GM12878 (cell line): Measurements from ENCODE around the gene ASAP3. TPM values are rescaled to one million over a fixed set of nuclear protein-coding genes. Genes with fewer than 3 reads are reported as not detected.

Source experiments
- ATAC-seq: fragments of 200-7000 bp; cut with Tn5 transposase; 3 replicates; pipeline ENCODE4 v1.9.1; 2020; ENCODE audit warnings: mild to moderate bottlenecking, moderate library complexity
- BruUV-seq: library from RNA; stranded (reverse); fragments of 400-500 nt; replicated peaks from 2 replicates; lab custom pipeline; 2021; lab: Mats Ljungman, UMichigan
- CTCF ChIA-PET: fragments of 300-600 bp; sonication (Branson Sonifier 250); formaldehyde crosslinking; extraction: SDS; loops from one replicate; lab custom pipeline; 2021; ENCODE audit warnings: inconsistent platforms; lab: Yijun Ruan, JAX
- POLR2A ChIA-PET: fragments of 350-600 bp; formaldehyde crosslinking; extraction: SDS; loops from one replicate; lab custom pipeline; 2021; ENCODE audit warnings: inconsistent platforms; lab: Charles Lee
- RAD21 ChIA-PET: fragments of 300-600 bp; sonication (Branson Sonifier 250); formaldehyde crosslinking; loops from one replicate; lab custom pipeline; 2023; ENCODE audit warnings: antibody characterized with exemption; ENCODE audit not compliant: unreplicated experiment; lab: Charles Lee
- SMC1A ChIA-PET: fragments of 300-600 bp; sonication (Branson Sonifier 250); formaldehyde crosslinking; loops from one replicate; lab custom pipeline; 2023; ENCODE audit not compliant: unreplicated experiment, uncharacterized antibody; lab: Charles Lee
- DNase-seq: peaks from one replicate; pipeline ENCODE4 v3.0.0-alpha.2; 2011; ENCODE audit warnings: low read depth, low spot score
- FAIRE-seq: peaks from 3 replicates; lab custom pipeline; 2011; peaks lifted over from hg19 to GRCh38; lab: Jason Lieb, UNC
- H2AFZ ChIP-seq: 2 replicates; pipeline ENCODE4 v1.6.0; 2011; ENCODE audit warnings: low read depth, low read length, control low read depth; ENCODE audit not compliant: control insufficient read depth
- H3K27ac ChIP-seq: 2 replicates; pipeline ENCODE4 v1.5.1; 2011; ENCODE audit warnings: control low read depth; ENCODE audit not compliant: control insufficient read depth, insufficient read depth
- H3K27me3 ChIP-seq, 2 experiments: replicated peaks in 1 of 2; 2 replicates each; pipeline versions ENCODE4 v1.6.0 to v1.6.1; 2011; ENCODE audit warnings: low read length in 1 of 2; ENCODE audit not compliant: control insufficient read depth in 2 of 2, insufficient read depth in 2 of 2
- H3K36me3 ChIP-seq, 2 experiments: 2 replicates each; pipeline ENCODE4 v1.5.1; 2011; ENCODE audit warnings: low read length in 1 of 2; ENCODE audit not compliant: control insufficient read depth in 2 of 2, insufficient read depth in 2 of 2
- H3K4me1 ChIP-seq: 2 replicates; pipeline ENCODE4 v1.6.1; 2011; ENCODE audit warnings: mild to moderate bottlenecking, low read length, moderate library complexity, mixed read lengths; ENCODE audit not compliant: control insufficient read depth, insufficient read depth
- H3K4me2 ChIP-seq: 2 replicates; pipeline ENCODE4 v1.6.0; 2011; ENCODE audit warnings: control low read depth; ENCODE audit not compliant: control insufficient read depth, insufficient read depth
- H3K4me3 ChIP-seq: fragments of 200-600 bp; sonication (generic); 2 replicates; pipeline ENCODE4 v1.5.1; 2016
- H3K79me2 ChIP-seq: 2 replicates; pipeline ENCODE4 v1.6.0; 2011; ENCODE audit warnings: low read length; ENCODE audit not compliant: control insufficient read depth, insufficient read depth
- H3K9ac ChIP-seq: 2 replicates; pipeline ENCODE4 v1.8.0; 2011; ENCODE audit warnings: low read length, control low read depth, mixed read lengths; ENCODE audit not compliant: control insufficient read depth, insufficient read depth
- H3K9me3 ChIP-seq: replicated peaks from 3 replicates; pipeline ENCODE4 v1.5.1; 2011; ENCODE audit warnings: mild to moderate bottlenecking, low read length; ENCODE audit not compliant: control insufficient read depth, insufficient read depth
- H4K20me1 ChIP-seq: 2 replicates; pipeline ENCODE4 v1.6.0; 2011; ENCODE audit not compliant: control insufficient read depth, insufficient read depth
- BMI1 ChIP-seq: fragments of 450-650 bp; IDR thresholded peaks from 2 replicates; pipeline ENCODE4 v1.6.1; 2016; ENCODE audit warnings: mild to moderate bottlenecking, moderate library complexity, borderline replicate concordance
- CREM ChIP-seq: IDR thresholded peaks from 2 replicates; pipeline ENCODE4 v1.6.1; 2014; ENCODE audit warnings: antibody characterized with exemption, low read depth
- E4F1 ChIP-seq: fragments of 450-650 bp; IDR thresholded peaks from 2 replicates; pipeline ENCODE4 v1.6.1; 2018; ENCODE audit warnings: borderline replicate concordance, mild to moderate bottlenecking; ENCODE audit not compliant: partially characterized antibody
- MLLT1 ChIP-seq: fragments of 450-650 bp; IDR thresholded peaks from 2 replicates; pipeline ENCODE4 v1.6.1; 2016; ENCODE audit warnings: mild to moderate bottlenecking
- SIN3A ChIP-seq: IDR thresholded peaks from 2 replicates; pipeline ENCODE4 v1.6.1; 2012; ENCODE audit warnings: low read depth, low read length, improper control_type of control experiment
- SMAD1 ChIP-seq: fragments of 450-650 bp; IDR thresholded peaks from 2 replicates; pipeline ENCODE4 v1.6.1; 2018; ENCODE audit warnings: mild to moderate bottlenecking, low read depth; ENCODE audit not compliant: partially characterized antibody
- SPI1 ChIP-seq: IDR thresholded peaks from 2 replicates; pipeline ENCODE4 v1.6.1; 2011; ENCODE audit warnings: low read depth, mild to moderate bottlenecking, low read length, moderate library complexity, borderline replicate concordance; ENCODE audit not compliant: insufficient read depth
- SREBF2 ChIP-seq: IDR thresholded peaks from 2 replicates; pipeline ENCODE4 v1.6.1; 2012; ENCODE audit warnings: mild to moderate bottlenecking, low read length
- YY1 ChIP-seq: IDR thresholded peaks from 2 replicates; pipeline ENCODE4 v1.6.1; 2011; ENCODE audit warnings: low read depth, mild to moderate bottlenecking, low read length
- ZNF207 ChIP-seq: fragments of 450-650 bp; IDR thresholded peaks from 2 replicates; pipeline ENCODE4 v1.6.1; 2014; ENCODE audit warnings: antibody characterized with exemption, mild to moderate bottlenecking, borderline replicate concordance
- ZNF384 ChIP-seq: IDR thresholded peaks from 2 replicates; pipeline ENCODE4 v1.6.1; 2012; ENCODE audit warnings: low read depth, mild to moderate bottlenecking, low read length, improper control_type of control experiment, borderline replicate concordance
- ZZZ3 ChIP-seq: IDR thresholded peaks from 2 replicates; pipeline ENCODE4 v1.6.1; 2011; ENCODE audit warnings: low read depth; ENCODE audit not compliant: control insufficient read depth, insufficient read length
- WGBS: methylation state at CpG from one replicate; pipeline ENCODE4 v1.1.6; 2016; ENCODE audit warnings: low lambda C conversion rate; ENCODE audit not compliant: insufficient replicate concordance, insufficient coverage; ENCODE audit errors: missing lambda C conversion rate; 5-methylcytosine and 5-hydroxymethylcytosine counted together
- in situ Hi-C: fragments of 300-500 bp; cut with MboI; formaldehyde crosslinking; loops from 9 replicates; pipeline ENCODE4 v1.14.3; 2018; ENCODE audit warnings: mixed read lengths
- intact Hi-C: fragments of 100-400 bp; cut with micrococcal nuclease; formaldehyde crosslinking; loops from one replicate; pipeline ENCODE4 v1.14.2; 2022; ENCODE audit not compliant: unreplicated experiment
- polyA plus RNA-seq, 11 experiments: library from polyadenylated mRNA; depleted of rRNA in 4 of 11; unstranded in 6 of 11; stranded (reverse) in 5 of 11; fragments of >200 nt; fragmentation: Nextera tagmentation in 4 of 11; fragmentation: Illumina TruSeq in 1 of 11; extraction: Ambion mirVana in 4 of 11; extraction: Trizol in 1 of 11; gene quantifications; 1 replicate in 1 of 11; 2 replicates in 10 of 11; pipeline versions ENCODE4 v1.2.1 to v1.2.3, GENCODE V29; 2011 to 2016; ENCODE audit warnings: inconsistent platforms in 2 of 11, missing spikeins in 2 of 11, low read depth in 1 of 11
- total RNA-seq, 4 experiments: library from RNA; depleted of rRNA in 3 of 4; stranded (reverse); fragments of >200 nt in 3 of 4; fragmentation: Illumina TruSeq in 1 of 4; extraction: Trizol in 1 of 4; gene quantifications; 2 replicates each; pipeline versions ENCODE4 v1.2.1 to v1.2.3, GENCODE V29; 2013 to 2021
- TF ChIP-seq, protein P1 (sequence below): fragments of 150-350 bp; IDR thresholded peaks from 2 replicates; pipeline ENCODE4 v1.6.1; 2014; ENCODE audit warnings: mild to moderate bottlenecking, low read depth, low read length

The ASAP3 gene
- total and polyA plus RNA-seq, 10 of the 15 experiments (the other 5 are each of a cell fraction or from before 2014, with no cell fraction given): 0.04 to 0.92 (median 0.34) TPM; not detected in 1

DNA sequence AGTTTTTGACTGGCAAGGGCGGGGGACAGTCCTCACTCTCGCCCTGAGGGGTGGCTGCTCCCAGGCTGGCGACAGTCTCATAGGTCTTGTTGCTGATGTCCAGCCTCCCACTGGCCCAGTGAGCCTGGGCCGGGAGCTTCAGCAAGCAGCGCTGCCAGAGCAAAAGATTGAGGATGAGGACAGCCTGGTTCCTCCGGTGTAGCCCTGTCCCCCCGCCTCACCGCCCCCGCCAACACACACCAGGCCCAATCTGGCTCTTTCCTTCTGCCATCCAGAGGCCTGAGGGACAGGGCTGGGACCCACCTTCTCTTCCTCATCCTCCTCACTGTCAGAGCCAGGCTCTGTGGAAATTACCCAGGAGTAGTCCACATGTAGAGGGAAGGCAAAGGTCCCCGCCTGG lies 50.9 kb downstream of the ASAP3 start:
- BruUV-seq: no TSS peak
- intact Hi-C loops (no loop called here), in situ Hi-C loops (no loop called here)
- Histone ChIP-seq H2AFZ (no peak overlapping the region), H3K79me2 (no peaks in the 10 kb centered on the region), H3K36me3 (no peaks in the 10 kb centered on the region), H4K20me1 (no peaks in the 10 kb centered on the region), H3K4me1 (no peaks in the 10 kb centered on the region), H3K9me3 (no peaks in the 10 kb centered on the region), H3K4me2 (no peak overlapping the region), H3K27me3 (peaks cover 2% of the 10 kb centered on the region in 2 experiments; a peak in 2 of 4 replicates), H3K27ac (no peak overlapping the region), H3K9ac (no peak overlapping the region), H3K4me3 (no peak overlapping the region)
- ChIA-PET SMC1A (no interaction called here), CTCF (interaction anchor here (1.0 kb wide), 1 partner anchor 11 kb away, joined by 3 read pairs; no protein-coding TSS in a partner anchor), POLR2A (no interaction called here), RAD21 (interaction anchor here (0.5 kb wide), 1 partner anchor 220 kb away, joined by 4 read pairs; no protein-coding TSS in a partner anchor)
- DNase-seq (no peak), FAIRE-seq (no peak), ATAC-seq (no peak)
- WGBS: 39% methylated on average over 8 of the region's 10 CpGs
- TF ChIP-seq CREM: no peak
- no peak for TF ChIP-seq YY1
- TF ChIP-seq BMI1: no peak
- TF ChIP-seq SPI1: no peak
- no peak for TF ChIP-seq E4F1

- H3K9ac ChIP-seq: no peak overlapping the region
- H3K27ac ChIP-seq: no peak overlapping the region
- CTCF ChIA-PET: no interaction called here
- RAD21 ChIA-PET: no interaction called here
- no peaks in the 10 kb centered on the region for H4K20me1 ChIP-seq
- H3K4me1 ChIP-seq: no peaks in the 10 kb centered on the region
- in situ Hi-C loops (no loop called here), intact Hi-C loops (no loop called here)
- H3K4me2 ChIP-seq: no peak overlapping the region
- no peak for DNase-seq
- peaks cover 2% of the 10 kb centered on the region in 2 experiments; a peak in 2 of 4 replicates for H3K27me3 ChIP-seq
- no peaks in the 10 kb centered on the region for H3K36me3 ChIP-seq
- ATAC-seq: no peak
- FAIRE-seq: no peak
- H2AFZ ChIP-seq: no peak overlapping the region
- POLR2A ChIA-PET: no interaction called here
- 15% methylated on average over 5 of the region's 5 CpGs for WGBS
- no peaks in the 10 kb centered on the region for H3K79me2 ChIP-seq
- no peaks in the 10 kb centered on the region for H3K9me3 ChIP-seq
- SMC1A ChIA-PET: no interaction called here
- no TSS peak for BruUV-seq
- H3K4me3 ChIP-seq: no peak overlapping the region
- TF ChIP-seq ZNF384 (no peak), ZNF207 (no peak), MLLT1 (no peak), SREBF2 (no peak), SMAD1 (no peak), ZZZ3 (no peak), SIN3A (no peak)
- TF ChIP-seq, protein P1, sequence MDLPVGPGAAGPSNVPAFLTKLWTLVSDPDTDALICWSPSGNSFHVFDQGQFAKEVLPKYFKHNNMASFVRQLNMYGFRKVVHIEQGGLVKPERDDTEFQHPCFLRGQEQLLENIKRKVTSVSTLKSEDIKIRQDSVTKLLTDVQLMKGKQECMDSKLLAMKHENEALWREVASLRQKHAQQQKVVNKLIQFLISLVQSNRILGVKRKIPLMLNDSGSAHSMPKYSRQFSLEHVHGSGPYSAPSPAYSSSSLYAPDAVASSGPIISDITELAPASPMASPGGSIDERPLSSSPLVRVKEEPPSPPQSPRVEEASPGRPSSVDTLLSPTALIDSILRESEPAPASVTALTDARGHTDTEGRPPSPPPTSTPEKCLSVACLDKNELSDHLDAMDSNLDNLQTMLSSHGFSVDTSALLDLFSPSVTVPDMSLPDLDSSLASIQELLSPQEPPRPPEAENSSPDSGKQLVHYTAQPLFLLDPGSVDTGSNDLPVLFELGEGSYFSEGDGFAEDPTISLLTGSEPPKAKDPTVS: no peak
Observed at GRCh38 chr1:23431431-23431830, 52.5 kb downstream of the ASAP3 start.
